Transverse colon (tissue), 3 donors: ENCODE measurements around the gene CKAP5.
"Not testable (repeated sequence)": the region's sequence is repeated elsewhere in the genome, so short reads cannot be mapped to it uniquely, and the experiment has no call there.

Experiments
- POLR2A ChIP-seq: fragments of 450-650 bp; IDR thresholded peaks from one replicate; pipeline ENCODE4 v1.6.1; 2016; ENCODE audit warnings: antibody characterized with exemption, mild to moderate bottlenecking, moderate library complexity
- TF ChIP-seq, protein P1 (sequence below), 5 experiments: fragments of 200-600 bp in 3 of 5; fragments of 450-650 bp in 2 of 5; sonication (generic) in 3 of 5; IDR thresholded peaks; 1 replicate in 2 of 5; 2 replicates in 3 of 5; pipeline ENCODE4 v1.5.1; 2016 to 2017; ENCODE audit warnings: antibody characterized with exemption in 5 of 5, inconsistent platforms in 3 of 5, mild to moderate bottlenecking in 2 of 5, moderate library complexity in 1 of 5

DNA sequence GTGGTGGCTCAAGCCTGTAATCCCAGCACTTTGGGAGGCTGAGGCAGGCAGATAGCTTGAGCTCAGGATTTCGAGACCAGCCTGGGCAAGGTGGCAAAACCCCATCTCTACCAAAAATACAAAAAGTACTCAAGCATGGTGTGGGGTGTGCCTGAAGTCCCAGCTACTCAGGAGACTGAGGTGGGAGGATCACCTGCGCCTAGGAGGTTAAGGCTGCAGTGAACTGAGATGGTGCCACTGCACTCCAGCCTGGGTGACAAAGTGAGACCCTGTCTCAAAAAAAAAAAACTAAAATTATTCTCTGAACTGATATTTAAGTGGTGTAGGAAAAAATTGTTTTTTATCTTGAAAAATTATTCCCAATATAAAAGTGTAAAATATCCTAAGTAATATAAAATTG lies 46.4 kb downstream of the CKAP5 start:
- TF ChIP-seq, protein P1, sequence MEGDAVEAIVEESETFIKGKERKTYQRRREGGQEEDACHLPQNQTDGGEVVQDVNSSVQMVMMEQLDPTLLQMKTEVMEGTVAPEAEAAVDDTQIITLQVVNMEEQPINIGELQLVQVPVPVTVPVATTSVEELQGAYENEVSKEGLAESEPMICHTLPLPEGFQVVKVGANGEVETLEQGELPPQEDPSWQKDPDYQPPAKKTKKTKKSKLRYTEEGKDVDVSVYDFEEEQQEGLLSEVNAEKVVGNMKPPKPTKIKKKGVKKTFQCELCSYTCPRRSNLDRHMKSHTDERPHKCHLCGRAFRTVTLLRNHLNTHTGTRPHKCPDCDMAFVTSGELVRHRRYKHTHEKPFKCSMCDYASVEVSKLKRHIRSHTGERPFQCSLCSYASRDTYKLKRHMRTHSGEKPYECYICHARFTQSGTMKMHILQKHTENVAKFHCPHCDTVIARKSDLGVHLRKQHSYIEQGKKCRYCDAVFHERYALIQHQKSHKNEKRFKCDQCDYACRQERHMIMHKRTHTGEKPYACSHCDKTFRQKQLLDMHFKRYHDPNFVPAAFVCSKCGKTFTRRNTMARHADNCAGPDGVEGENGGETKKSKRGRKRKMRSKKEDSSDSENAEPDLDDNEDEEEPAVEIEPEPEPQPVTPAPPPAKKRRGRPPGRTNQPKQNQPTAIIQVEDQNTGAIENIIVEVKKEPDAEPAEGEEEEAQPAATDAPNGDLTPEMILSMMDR (IDR thresholded peaks at IDR 0.05), result not testable (repeated sequence)
- TF ChIP-seq POLR2A, result not testable (repeated sequence)
